GM19463 (cell line): ENCODE results near the gene LAMA3.
A peak's percentile ranks its signal among the peaks of the same experiment; 100 is the strongest.

Experiments used
- ATAC-seq: cut with Tn5 transposase; IDR thresholded peaks from one replicate; pipeline ENCODE4 v1.9.1; 2021; ENCODE audit warnings: mild to moderate bottlenecking, moderate library complexity; ENCODE audit not compliant: unreplicated experiment

LAMA3 gene, protein sequence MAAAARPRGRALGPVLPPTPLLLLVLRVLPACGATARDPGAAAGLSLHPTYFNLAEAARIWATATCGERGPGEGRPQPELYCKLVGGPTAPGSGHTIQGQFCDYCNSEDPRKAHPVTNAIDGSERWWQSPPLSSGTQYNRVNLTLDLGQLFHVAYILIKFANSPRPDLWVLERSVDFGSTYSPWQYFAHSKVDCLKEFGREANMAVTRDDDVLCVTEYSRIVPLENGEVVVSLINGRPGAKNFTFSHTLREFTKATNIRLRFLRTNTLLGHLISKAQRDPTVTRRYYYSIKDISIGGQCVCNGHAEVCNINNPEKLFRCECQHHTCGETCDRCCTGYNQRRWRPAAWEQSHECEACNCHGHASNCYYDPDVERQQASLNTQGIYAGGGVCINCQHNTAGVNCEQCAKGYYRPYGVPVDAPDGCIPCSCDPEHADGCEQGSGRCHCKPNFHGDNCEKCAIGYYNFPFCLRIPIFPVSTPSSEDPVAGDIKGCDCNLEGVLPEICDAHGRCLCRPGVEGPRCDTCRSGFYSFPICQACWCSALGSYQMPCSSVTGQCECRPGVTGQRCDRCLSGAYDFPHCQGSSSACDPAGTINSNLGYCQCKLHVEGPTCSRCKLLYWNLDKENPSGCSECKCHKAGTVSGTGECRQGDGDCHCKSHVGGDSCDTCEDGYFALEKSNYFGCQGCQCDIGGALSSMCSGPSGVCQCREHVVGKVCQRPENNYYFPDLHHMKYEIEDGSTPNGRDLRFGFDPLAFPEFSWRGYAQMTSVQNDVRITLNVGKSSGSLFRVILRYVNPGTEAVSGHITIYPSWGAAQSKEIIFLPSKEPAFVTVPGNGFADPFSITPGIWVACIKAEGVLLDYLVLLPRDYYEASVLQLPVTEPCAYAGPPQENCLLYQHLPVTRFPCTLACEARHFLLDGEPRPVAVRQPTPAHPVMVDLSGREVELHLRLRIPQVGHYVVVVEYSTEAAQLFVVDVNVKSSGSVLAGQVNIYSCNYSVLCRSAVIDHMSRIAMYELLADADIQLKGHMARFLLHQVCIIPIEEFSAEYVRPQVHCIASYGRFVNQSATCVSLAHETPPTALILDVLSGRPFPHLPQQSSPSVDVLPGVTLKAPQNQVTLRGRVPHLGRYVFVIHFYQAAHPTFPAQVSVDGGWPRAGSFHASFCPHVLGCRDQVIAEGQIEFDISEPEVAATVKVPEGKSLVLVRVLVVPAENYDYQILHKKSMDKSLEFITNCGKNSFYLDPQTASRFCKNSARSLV (N-terminal part only)

DNA sequence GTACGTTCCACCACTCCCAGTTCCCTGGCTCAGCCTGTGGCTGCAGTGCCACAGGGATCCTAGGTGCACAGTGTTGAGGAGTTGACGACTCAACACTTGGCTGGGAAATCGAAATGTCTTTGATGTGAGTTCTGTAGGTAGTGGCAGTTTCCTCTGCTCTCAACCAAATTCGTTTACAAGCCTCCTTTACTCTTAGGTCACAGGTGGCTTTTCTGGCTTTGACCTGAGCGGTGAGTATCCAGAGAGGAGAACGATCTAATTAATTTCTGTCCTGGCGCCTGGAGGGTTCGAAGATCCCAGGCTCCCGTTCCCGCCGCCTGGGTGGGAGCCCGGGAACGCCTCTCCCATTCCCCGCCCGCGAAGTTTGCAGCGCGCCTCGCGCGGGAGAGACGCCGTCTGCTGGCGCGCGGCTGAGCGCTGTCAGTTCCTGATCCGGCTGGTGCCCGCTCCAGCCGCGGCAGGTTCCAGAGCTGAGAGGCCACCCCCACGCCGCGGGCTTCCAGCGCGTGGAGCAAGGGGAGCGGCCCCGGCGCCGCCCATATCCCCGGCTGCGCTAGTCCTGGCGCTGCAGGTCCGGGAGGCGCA, at the start of gene LAMA3:
Gene LAMA3, plus strand, starts transcription at position 423 of the 585 bp plus-strand sequence. CDS start 231 bp downstream, outside the sequence.
- peak; percentile 74 for ATAC-seq

DNA sequence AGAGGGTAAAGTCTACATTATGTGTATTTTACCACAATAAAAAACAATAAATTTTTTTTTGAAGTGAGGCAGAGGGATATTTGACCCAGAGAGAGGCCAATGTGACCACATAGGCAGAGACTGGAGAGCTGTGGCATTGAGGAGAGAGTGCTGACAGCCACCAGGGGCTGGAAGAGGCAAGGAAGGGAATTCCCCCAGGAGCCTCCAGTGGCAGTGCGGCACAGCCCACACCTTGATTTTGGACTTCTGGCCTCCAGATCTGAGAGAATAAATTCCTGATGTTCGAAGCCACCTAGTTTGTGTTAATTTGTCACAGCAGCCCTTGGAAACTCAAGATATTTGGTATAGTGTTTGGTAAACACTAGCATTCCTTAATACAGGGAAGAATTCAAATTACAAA, 49.2 kb upstream of the LAMA3 start:
- ATAC-seq, result no peak

DNA sequence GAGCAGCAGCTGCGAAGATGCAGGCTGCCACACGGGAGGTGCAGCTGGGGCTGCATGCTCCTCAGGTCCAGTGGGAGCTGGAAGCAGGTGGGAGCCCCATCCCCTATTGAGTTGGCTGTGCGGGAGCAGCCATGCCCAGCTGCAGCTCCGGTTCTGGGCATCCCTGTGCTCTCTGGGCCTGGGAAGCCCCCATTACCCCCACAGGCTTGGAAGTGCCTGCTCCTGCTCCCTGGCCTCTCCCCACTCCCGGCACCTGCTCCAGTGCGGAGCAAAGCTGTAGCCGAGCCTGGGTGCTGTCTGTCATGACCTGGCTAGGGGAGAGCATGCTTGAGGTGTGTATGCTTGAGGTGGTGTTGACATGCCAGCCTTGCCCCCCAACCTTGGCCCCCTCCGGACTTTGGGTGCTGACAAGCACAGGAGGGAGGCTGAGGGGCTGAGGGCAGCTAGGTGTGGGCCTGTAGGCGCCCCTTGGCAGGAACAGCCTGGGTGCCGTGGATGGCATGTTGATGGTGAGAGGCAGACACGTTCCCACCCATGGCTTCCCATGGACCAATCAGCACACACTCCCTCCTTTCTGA, 48.0 kb upstream of the LAMA3 start:
- ATAC-seq, result no peak

DNA sequence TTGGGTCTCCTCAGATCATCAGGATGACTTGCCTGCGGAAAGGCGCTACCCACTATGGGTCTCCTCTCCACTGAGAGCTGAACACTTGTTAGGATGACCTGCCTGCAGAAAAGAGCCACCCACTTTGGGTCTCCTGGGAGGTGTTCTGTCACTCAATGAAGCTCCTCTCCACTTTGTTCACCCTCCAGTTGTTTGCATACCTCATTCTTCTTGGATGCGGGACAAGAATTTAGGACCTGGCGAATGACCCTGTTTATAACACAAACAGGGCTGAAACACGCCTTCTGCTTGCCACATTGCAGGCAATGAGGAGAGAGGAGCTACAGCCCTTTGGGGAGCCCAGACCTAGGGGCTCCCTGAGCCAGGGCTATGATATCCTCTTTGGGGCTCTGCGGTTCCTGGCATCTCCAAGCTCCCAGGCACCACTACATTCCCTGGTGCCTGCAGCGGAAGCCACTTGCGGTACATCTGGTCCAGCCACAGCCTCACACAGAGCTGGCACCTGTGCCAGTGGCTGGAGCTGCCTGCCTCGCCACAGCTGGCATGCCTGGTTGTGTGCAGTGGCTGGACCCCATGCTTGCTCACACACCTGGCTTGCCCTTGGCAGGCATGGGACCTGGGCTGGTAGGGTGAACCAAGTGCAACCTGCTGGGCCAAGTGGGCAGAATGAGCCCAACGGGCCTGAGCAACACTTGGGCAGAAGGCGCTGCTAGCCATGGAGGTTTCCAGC, 47.2 kb upstream of the LAMA3 start:
- ATAC-seq, result no peak

DNA sequence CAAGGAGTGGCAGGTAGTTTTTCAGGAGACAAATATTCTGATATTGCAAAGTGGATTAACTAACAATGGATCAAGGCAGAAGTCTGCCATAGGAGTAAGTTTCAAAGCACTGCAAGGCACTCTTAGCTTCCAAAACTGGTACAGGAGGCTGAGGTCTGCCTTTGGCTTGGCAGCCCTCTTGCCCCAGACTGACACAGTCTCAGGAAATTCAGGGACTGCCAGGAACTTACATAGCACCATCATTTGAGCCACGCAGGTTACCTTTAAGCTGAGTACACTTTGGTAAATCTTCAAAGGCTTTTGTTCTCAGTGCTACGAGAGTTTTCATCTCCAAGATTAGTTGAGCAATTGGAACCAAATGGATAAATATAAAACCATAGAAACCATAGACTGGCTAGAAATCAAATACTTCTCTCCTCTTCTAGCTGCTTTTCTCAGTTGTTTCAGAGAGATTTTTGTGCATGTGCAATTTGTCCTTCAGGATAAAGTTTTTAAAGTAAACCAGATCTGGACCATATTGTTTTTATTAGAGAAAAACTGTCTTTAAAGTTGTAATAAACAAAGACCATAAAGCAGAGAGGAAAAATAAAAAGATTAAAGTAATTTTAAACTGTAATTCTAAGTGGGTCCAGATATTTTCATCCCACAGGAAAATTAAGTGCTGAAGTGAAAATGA, 45.3 kb upstream of the LAMA3 start:
- ATAC-seq, result no peak

DNA sequence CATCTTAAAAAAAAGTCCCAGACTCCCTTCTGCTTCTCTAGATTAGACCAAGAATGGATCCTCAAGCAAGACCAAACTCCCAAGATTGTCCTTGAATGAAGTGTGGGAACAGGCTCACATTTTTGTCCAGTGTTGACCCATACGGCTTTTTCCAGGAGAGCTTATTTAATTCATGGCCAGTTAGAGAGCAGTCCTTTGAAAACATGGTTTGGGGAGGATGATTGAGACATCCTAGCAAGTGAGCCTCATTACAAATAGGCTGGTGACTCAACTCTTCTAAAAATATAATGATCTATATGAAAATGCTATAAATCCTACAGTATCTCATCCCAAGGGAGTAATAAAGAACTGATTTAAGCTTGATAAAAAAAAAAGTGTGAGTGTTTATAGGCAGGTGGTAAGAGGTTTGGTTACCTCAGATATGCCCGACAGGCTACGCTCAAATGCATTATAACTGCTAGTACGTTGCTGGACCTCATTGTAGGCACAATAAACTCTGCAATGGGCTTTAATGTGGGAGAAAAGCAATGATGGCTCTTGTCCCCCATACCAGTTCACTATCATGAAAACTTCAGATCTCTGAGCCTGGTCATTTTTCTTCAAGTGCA, 43.6 kb upstream of the LAMA3 start:
- no peak for ATAC-seq

DNA sequence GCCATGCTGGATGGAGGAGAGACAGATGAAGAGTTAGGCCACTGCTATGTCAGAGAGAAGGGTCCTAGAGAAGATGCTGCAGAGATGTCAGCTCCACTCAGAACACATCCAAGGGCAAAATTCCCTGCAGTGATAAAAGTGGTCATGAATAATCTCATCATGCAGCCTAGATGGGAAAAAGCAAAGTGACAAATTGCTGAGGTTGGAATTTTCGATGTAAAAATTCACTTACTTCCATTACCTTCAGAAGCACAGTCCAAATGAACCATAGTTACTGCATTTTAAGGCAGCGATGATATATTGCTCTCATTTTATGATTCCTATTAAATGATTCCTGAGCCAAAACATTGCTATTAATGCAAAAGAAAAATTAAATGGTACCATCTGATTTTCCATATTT, 43.0 kb upstream of the LAMA3 start:
- ATAC-seq, result no peak

DNA sequence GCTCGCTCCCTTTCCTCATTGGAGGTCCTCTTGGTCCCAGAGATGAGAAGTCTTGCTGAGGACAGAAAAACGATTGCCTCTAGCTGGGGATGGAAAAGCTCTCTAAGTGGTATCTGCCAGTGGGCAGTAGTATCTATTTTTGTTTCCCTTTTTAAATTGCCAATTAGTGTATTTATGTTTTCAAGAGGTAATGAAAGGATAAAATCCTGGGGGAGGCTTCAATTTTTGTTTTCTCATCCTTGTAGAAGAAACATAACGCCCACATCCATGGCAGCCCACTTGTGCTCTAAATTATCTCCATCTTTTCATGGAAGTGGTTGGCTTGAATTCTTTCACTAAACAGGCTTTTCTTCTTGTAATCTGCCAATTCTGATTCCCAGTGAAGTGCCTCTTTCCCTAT, 40.8 kb upstream of the LAMA3 start:
- no peak for ATAC-seq

DNA sequence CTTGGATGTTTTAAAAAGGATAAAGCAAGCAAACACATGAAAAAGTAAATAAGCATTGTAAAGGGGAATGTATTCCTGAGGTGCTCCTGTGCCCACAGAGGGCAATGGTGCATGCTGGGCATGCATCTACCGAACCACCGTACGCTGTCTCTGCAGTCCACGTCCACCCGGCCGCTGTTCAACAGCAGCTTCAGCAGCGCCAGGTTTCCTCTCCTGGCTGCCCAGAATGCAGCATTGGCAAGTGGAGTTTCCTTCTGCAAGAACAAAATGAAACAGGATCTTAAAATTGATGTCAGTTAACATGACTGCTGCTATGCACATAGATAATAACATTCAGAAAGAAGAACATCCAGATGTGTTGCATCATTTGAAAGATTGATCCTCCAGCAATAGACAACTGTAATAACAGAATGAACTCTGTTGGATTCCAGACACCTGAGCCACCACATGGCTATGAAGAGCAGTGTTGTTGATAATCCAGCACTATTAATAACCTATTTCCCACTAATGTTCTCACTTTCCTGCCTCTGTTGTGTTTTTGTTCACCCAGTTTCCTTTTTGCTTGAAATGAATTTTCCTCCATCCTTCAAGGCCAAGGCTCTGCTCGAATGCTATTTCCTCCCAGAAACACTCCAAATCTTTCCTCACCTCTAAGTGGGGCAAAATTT, 40.2 kb upstream of the LAMA3 start:
- no peak for ATAC-seq

DNA sequence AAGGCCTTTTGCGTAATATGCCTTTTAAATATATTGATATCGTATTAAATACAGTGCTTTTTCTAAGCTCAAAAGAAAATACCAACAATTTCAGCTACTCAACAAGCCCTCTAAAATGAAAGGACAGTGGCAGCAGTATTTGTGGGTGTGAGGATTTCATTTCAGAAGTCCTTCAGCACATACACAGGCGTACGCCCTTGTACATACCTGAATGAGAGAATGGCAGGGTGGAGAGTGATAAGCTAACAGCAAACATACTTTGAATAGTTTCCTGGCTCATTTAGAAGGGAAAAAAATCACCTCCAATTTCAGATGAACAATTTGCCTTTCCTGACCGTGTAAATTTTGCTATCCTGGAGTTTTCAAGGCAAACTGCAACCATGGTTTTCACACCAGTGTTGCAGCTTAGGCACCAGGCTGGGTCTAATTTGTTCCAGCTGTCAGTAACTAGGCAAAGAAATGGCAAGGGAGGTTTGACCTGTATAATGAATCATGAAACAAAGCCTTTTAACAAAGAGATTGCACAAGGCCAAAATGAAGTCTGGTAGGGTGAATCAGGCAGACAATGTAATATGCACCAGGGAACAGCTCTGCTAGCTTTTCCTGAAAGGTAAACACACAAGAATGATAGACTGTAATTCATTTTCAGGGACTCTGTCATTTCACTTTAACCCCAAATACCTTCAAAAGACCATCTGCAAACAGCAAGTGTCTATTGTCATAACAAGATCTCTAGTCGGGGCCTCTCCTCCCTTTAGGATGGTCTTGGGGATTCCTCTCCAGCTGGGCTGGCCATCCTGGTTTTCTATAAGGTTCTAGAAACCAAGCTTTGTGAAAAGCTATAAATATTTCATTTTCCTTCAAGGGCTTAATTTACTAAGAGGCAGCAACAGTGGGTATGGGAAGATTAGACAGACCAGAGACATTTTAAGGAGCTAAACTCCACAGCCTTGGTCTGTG, 38.0 kb upstream of the LAMA3 start:
- ATAC-seq, result no peak

DNA sequence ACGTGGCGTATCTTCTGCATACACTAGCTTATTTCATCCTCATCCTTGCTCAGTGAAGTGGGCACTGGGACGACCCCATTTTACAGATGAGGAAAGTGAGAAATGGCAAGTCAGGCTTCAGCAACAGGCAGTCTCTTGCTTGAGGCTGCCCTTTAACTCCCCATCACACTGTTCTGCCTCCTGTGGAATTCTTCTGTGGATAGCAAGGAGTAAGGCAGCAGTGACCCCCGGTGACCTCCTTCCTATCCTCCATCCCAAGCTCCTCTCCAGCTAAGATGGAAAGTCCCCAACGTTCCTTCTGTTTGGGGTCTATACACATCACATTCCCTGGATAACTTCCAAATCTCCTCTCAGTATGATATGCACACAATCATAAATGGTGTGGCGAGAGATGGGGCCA, 37.0 kb upstream of the LAMA3 start:
- no peak for ATAC-seq

DNA sequence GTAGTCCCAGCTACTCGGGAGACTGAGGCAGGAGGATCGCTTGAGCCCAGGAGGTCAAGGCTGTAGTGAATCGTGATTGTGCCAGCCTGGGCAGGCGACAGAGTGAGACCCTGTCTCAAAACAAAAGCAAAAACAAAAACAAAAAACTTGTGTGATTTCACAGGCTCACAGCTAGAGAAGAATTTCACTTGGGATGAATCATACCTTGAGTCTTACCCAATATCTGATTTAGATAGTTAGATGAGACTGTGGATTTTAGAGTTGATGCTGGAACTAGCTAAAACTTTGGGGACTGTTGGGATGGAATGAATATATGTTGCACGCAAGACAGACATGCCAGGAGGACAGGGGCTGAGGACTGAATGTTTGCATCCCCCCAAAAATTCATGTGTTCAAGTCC, 31.0 kb upstream of the LAMA3 start:
- no peak for ATAC-seq

DNA sequence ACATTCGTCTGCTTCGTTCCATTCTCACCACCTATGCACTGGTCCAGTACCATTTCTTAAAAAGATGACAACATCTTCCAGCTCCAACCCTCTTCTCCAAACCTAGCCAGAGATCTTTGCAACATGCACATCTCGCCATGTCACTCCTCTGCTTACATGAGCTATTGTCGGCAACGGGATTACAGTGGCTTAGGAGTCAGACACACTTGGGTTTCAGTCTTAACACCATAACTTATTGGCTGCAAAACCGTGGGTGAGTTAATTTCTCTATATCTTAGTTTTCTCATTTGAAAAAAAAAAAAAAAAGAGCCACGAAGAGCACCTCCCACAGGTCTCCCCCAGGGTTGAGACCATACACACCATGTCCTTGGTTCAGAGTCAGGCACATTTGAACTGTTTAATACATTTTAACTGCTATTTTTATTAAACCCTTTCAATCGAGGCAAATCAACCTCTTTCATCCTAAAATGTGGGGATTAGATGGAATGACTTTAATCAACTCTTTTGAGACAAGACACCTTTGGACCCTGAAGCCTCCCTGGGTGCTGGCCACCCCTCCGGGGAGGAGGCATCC, 27.4 kb upstream of the LAMA3 start:
- ATAC-seq, result no peak

DNA sequence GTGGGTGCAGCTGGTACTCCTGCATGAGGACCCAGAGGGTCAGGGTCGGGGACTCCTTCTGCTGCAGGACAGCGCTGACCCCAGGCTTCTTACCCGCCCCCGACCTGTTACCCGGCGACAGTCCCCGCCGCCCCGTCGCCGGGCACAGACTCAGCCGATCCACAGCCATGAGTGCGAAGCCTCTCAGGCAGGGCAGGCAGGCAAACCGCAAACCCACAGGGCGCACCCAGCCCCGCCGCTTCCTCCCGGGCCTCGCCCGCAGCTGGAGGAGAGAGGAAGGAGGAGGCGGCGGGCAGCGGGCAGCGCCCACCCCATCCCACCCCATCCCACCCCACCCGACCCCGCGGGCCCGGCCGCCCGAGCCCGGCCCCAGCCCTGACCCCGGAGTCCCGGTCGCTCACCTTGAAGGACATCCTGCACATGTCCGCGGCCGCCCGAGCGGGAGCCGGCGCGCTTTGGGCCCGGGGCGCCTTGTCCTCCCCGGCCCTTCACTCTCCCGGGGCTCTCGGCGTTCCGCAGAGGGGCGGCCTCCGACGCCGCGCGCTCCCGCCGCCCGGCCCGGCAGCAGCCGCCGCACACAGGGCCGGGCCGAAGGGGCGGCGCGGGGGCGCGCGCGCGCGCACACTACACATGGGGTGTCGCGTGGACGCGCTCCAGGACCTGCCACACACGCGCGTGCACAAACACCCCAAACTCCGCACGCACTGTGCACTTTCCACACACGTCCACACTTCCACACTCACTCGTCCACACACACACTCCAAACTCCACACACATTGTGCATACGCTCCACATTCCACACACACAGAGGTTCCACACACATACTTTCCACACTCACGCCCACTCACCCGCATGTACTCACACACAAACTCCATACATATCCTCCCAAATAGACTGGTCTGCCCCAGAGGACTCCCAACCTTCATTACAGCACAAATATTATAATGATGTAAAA, 26.7 kb upstream of the LAMA3 start, which contains the start of gene ANKRD29:
Gene ANKRD29, minus strand, starts transcription at position 603 of the 955 bp plus-strand sequence. Its CDS starts 181 bp downstream, at position 422.
- peak; percentile 61 for ATAC-seq

DNA sequence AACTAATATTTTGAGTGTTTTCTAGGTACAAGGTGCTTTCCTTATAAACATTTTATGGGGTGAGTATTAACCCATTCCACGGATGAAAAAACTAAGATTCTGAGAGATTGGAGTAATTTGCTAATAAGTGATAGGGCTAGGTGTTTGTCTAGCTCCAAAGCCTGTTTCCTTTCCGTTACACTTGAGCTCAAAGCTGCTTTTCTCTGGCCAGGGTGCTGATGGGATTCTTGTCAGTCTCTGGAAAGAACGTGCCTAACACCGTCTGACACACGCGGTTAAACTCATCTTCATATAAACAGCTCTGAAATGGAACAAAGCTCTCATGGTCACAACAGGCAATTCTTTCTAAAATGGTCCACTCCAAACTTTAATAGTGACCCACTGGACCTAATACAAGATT, 24.6 kb upstream of the LAMA3 start:
- ATAC-seq, result no peak

DNA sequence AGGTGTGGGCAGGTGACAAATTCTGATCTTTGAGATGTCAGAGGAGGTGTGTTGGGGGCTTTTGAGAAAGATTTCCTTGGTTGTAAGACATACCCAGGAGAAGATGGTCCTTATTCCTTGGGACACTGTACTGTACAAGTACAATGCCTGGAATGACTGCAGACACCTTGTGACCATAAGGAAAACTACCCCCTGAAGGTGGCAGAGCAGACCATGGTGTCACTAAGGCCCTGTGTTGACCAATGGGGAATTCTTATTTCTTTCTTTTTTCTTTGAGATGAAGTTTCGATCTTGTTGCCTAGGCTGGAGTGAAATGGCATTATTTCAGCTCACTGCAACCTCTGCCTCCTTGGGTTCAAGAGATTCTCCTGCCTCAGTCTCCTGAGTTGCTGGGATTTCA, 22.1 kb upstream of the LAMA3 start:
- ATAC-seq, result no peak
